Uterus (tissue), 2 donors: Measurements from ENCODE around the gene CCDC60.

Experiments
- CTCF ChIP-seq, 4 experiments: fragments of 200-600 bp in 2 of 4; fragments of 450-650 bp in 2 of 4; sonication (generic) in 2 of 4; IDR thresholded peaks; one replicate each; pipeline ENCODE4 v1.5.1; 2016 to 2019; ENCODE audit warnings: antibody characterized with exemption in 4 of 4, mild to moderate bottlenecking in 2 of 4, moderate library complexity in 1 of 4
- POLR2A ChIP-seq, 2 donors: fragments of 450-650 bp; IDR thresholded peaks; one replicate each; pipeline ENCODE4 v1.6.1; 2016; ENCODE audit warnings: antibody characterized with exemption in 2 of 2, mild to moderate bottlenecking in 1 of 2, moderate library complexity in 1 of 2

DNA sequence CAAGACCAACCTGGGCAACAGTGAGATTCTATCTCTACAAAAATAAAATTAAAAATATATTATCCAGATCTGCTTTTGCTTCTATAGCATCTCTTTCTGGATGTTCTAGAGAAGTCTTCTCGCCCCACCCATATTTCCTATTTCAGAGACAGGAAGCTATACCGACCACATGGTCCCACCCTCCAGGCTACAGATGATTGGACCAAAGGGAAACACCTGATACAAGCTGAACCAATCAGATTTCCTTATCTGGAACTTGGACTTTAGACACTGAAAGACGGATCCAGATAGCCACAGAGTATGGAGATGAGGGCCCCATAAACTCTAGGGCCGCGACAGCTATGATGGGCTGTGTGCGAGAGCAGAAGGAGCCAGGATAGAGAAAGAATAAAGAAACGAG, 48.7 kb downstream of the CCDC60 start:
- no peak for TF ChIP-seq CTCF (IDR thresholded peaks at IDR 0.05)
- no peak for TF ChIP-seq POLR2A (IDR thresholded peaks at IDR 0.05)
